GM19351 (cell line): ENCODE results near the gene SDF4.
"Not testable (repeated sequence)": the region's sequence is repeated elsewhere in the genome, so short reads cannot be mapped to it uniquely, and the experiment has no call there.

Experiments used
- ATAC-seq: cut with Tn5 transposase; IDR thresholded peaks from one replicate; pipeline ENCODE4 v1.9.1; 2021; ENCODE audit warnings: mild to moderate bottlenecking, moderate library complexity; ENCODE audit not compliant: unreplicated experiment

Gene SDF4

GRCh38 chr1:1199961-1200875 is 31.6 kb downstream of the SDF4 start:
- no peak for ATAC-seq

DNA sequence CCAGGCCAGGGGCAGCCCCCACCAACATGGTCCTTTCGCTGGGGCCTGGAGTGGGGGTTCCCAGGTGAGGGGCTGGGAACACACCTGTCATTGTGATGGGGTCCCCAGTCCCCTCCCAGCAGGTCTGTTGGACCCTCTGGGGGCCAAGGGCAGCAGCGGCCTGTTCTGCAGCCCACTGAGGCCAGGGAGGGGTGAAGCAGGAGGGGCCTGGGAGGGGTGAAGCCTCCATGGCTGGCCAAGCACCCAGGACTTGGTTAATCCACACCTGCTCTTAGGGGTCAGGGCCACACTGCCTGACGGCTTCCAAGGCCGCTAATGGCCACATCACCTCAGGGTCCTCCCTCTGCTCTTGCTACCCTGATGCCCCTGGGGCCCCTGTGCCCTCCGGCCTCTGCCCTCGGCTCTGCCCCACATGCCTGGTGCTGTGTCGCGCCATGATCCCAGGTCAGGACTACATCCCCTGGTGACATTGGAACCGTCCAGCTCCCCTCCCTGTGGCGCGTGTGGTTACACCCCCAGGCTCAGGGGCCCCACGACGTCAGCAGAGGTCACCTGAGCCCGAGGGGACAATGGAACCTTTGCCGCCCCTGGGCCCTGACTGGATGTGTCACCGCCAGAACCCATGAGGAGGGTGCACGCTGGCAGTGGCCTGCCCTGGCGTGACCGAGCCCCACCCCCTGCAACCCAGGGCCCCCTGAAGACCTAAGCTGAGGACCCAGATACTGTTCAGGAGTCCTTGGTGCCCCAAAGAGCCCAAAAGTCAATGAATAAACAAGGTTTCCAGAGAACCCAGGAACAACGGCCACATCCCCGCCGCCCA is 32.5 kb downstream of the SDF4 start:
- no peak for ATAC-seq

- no peak for ATAC-seq
Measured at GRCh38 chr1:1198423-1199140, 33.2 kb downstream of the SDF4 start.

GRCh38 chr1:1197551-1198422 is 34.0 kb downstream of the SDF4 start:
- ATAC-seq: no peak

DNA sequence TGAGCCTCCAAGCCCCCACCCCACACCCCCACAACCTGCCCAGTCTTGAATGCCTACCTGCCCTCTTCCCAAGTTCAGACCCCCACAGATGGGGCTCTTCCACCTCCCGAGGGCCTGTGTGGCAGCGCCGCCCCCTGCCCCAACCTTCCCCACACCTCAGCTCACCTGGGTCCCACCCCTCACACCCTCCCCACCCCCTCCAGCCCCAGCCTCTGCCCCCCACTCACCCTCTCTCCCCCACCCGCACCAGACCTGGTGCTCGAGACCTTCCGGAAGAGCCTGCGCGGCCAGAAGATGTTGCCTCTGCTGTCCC is 34.7 kb downstream of the SDF4 start:
- ATAC-seq: no peak

GRCh38 chr1:1196431-1197187 is 35.2 kb downstream of the SDF4 start:
- ATAC-seq: no peak

- ATAC-seq: not testable (repeated sequence)
Measured at GRCh38 chr1:1195726-1196125, 36.1 kb downstream of the SDF4 start.

GRCh38 chr1:1194723-1195122 is 37.1 kb downstream of the SDF4 start:
- ATAC-seq: no peak

DNA sequence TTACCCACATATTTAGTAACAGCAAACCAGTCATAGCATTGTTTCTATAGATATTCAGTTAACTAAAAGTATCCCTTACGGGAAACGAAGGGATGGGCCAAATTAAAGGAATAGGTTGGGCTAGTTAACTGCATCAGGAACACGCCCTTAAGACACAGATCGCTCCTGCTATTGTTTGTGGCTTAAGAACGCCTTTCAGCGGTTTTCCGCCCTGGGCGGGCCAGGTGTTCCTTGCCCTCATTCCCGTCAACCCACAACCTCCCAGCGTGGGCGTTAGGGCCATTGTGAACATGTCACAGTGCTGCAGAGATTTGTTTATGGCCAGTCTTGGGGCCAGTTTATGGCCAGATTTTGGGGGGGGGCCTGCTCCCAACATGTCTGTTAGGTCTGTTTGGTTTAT is 40.1 kb downstream of the SDF4 start:
- ATAC-seq: no peak

DNA sequence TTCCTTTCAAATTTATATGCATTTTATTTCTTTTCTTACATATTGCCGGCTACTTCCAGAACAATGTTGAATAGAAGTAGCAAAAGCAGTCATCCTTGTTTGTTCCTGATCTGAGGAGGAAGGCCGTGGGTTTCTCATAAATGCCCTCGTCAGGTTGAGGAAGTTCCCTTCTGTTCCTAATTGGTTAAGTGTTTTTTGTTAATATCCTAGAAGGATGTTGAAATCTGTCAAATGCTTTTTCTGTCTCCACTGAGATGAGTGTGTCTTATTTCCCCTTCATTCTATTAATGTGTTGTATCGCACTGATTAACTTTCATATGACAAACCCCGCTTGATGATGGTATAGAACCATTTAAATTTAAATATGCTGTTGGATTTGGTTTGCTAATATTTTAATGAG is 42.7 kb downstream of the SDF4 start:
- no peak for ATAC-seq

- no peak for ATAC-seq
Measured at GRCh38 chr1:1187938-1188337, 43.9 kb downstream of the SDF4 start.

DNA sequence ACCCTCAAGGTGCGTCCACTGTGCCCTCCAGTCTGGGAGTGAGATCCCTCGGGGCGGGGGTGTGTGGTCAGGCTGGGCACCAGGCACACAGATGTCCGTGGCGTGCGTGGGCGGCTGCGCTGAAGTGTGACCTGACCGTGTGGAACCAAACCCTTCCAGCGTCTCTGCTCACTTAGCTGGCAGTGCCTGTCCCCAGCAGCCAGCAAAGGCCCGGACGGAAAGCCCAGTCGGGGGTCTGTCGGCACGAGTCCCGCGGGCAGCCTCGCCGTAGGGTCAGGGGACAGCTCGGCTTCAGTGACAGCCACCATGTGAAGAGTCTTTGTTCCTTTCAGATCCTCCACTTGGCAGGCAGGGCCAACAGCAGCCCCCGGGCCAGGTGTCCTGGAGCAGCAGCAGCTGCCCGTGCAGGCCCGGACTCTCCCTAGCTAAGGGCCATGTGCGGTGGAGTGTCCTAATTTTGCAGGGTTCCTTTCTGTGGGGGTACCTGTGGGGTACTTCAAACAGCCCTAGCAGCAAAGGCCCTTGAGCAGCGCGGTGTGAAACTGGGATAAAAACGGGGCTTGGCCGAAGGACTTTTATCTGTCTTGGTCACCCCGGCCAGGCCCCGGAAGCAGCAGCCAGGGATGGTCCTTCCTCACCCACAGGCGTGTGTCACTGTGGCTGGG is 46.6 kb downstream of the SDF4 start:
- no peak for ATAC-seq

GRCh38 chr1:1183833-1184775 is 47.7 kb downstream of the SDF4 start:
- no peak for ATAC-seq

DNA sequence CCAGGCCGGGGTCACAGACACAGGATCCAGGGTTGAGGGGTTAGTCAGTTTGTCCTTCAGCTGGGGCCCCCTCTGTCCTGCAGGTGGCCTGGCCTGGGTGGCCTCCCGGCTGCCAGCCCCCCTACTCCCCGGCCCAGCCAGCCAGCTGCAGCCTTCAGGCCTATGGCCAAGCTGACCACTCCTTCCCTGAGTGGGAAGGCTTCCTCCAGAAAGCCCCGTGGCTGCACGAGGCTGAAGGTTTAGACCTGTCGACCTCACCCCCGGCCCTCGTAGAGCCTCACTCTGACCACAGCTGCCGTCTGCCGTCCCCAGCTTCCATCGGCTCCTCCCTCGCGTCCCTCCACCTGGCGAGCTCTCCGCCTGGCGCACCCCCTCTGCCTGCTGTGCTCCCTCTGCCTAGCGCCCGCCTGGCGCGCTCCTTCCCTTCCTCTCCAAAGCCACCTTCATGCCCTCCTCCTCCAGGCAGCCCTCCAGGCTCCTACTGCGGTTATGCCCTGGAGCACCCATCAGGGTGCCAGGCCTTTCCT is 48.5 kb downstream of the SDF4 start:
- ATAC-seq: no peak

- ATAC-seq: no peak
Measured at GRCh38 chr1:1182491-1183220, 49.1 kb downstream of the SDF4 start.

GRCh38 chr1:1181938-1182410 is 49.8 kb downstream of the SDF4 start:
- no peak for ATAC-seq
